ENCODE results near the gene PLB1. TPM values are rescaled to one million over a fixed set of nuclear protein-coding genes. Genes with fewer than 3 reads are reported as not detected.

PLB1 gene
- total RNA-seq, 1 donor from 2014 or later: 0.64 TPM

DNA sequence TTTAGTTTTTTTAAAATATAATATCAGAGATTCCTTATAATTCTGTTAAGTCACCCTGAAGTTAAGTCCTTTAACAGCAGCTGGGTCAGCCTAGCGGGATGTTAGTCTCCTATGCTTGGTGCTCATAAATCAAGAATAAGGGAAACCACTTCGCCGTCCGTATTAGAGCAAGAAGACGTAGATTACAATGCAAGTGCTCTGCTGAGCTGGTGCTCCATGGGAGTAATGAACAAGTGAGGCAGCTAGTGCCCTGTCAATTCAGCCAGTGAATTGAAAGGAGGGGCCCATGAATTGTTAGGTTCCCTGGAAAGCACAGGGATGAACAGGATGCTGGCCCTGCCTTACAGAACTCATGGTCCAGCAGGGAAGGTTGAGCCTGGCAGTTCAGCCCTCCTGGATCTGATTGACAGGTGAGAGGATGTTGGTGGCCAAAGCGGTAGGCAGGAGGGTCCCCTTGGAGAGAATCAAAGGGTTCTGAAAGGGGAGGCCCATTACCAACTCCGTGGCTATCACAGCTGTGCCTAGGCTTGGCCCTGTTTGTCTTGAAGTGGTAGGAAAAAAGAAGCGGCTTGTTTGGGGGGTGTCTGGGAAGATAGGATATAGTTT lies 30.8 kb downstream of the PLB1 start:
- no peak overlapping the region for H3K4me3 Mint-ChIP-seq
- TF ChIP-seq, protein P1, sequence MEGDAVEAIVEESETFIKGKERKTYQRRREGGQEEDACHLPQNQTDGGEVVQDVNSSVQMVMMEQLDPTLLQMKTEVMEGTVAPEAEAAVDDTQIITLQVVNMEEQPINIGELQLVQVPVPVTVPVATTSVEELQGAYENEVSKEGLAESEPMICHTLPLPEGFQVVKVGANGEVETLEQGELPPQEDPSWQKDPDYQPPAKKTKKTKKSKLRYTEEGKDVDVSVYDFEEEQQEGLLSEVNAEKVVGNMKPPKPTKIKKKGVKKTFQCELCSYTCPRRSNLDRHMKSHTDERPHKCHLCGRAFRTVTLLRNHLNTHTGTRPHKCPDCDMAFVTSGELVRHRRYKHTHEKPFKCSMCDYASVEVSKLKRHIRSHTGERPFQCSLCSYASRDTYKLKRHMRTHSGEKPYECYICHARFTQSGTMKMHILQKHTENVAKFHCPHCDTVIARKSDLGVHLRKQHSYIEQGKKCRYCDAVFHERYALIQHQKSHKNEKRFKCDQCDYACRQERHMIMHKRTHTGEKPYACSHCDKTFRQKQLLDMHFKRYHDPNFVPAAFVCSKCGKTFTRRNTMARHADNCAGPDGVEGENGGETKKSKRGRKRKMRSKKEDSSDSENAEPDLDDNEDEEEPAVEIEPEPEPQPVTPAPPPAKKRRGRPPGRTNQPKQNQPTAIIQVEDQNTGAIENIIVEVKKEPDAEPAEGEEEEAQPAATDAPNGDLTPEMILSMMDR (IDR thresholded peaks at IDR 0.05): no peak
- POLR2A ChIA-PET: no interaction called here
- DNase-seq (no peak), ATAC-seq (ENCODE audit: low read depth) (no peak)
- H3K9me3 Mint-ChIP-seq: no peaks in the 10 kb centered on the region
- H3K27me3 Mint-ChIP-seq: peaks cover 23% of the 10 kb centered on the region
- H3K4me1 Mint-ChIP-seq: no peaks in the 10 kb centered on the region
- intact Hi-C loops (cut with micrococcal nuclease): no loop called here
- H3K36me3 Mint-ChIP-seq (ENCODE audit: low read depth): no peaks in the 10 kb centered on the region
- H3K27ac Mint-ChIP-seq: no peak overlapping the region
- CTCF ChIA-PET: no interaction called here

DNA sequence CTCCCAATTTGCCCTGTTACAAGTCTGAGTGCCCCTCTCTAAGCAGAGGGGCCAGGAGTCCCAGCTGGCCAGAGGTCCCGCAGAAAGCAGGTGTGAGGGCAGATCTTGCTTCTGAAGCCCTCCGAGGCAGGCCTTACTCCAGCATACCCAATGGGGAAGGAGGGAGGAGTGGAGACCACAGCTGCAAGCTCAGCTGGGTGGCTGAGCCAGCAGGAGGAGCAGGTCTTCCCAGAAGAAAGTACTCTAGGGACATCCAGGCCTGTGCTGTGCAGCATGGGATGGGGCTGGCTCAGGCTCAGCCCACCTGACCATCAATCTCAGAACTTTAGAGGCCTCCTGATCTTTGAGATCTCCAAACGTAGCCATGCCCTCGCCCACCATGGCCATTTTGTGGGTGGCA lies 31.3 kb downstream of the PLB1 start:
- Mint-ChIP-seq H3K4me3 (no peak overlapping the region), H3K4me1 (no peaks in the 10 kb centered on the region), H3K27me3 (peaks cover 19% of the 10 kb centered on the region), H3K9me3 (no peaks in the 10 kb centered on the region), H3K36me3 (ENCODE audit: low read depth) (no peaks in the 10 kb centered on the region), H3K27ac (no peak overlapping the region)
- TF ChIP-seq, protein P1 (IDR thresholded peaks at IDR 0.05): no peak
- CTCF ChIA-PET: no interaction called here
- no peak for DNase-seq
- ATAC-seq (ENCODE audit: low read depth): no peak
- intact Hi-C loops (cut with micrococcal nuclease): no loop called here
- POLR2A ChIA-PET: no interaction called here

DNA sequence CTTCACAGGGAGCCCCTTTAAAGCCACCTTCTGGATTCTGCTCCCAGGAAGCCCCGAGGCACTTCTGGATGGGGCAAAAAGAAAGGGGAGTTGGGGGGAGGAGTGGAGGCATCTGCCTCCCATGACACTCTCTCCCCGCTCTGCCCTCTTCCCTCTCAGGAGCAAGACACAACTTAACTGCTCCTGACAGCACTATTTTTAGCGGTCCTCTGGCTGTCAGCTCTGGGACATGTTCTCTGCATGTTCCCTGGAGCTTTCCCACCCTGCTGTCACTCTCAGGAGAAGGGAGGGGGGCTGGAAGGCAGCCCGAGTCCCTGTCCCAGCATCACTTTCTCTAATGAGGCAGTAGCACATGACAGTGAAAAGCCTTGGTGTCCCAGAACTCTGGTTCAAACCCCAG lies 32.3 kb downstream of the PLB1 start:
- Mint-ChIP-seq H3K9me3 (no peaks in the 10 kb centered on the region), H3K4me1 (no peaks in the 10 kb centered on the region), H3K36me3 (ENCODE audit: low read depth) (no peaks in the 10 kb centered on the region), H3K4me3 (no peak overlapping the region), H3K27me3 (peaks cover 11% of the 10 kb centered on the region), H3K27ac (no peak overlapping the region)
- intact Hi-C loops (cut with micrococcal nuclease): no loop called here
- DNase-seq: no peak
- CTCF ChIA-PET: no interaction called here
- TF ChIP-seq, protein P1 (IDR thresholded peaks at IDR 0.05): no peak
- ATAC-seq (ENCODE audit: low read depth): no peak
- POLR2A ChIA-PET: interaction anchor here (0.6 kb wide), 1 partner anchor 9 kb away, joined by 10 read pairs; no protein-coding TSS in a partner anchor

DNA sequence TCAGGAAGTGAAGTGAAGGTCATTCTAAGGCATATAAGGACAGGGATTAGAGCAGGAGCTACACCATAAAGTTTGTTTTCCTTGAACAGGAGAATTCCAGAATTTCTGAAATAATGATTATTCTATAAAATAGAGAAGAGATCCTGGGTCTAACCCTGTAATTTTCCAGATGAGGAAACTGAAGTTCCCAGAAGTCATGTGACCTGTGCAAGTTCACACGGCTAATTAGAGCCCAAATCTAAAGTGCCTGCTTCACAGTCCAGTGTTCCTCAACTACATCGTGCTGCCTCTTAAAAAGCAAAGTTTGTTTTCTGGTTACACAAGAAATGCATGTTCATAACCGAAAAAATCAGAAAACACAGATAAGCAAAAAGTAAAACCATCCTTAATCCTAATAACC lies 34.9 kb downstream of the PLB1 start:
- no peak overlapping the region for H3K27ac Mint-ChIP-seq
- ChIA-PET POLR2A (no interaction called here), CTCF (no interaction called here)
- intact Hi-C loops (cut with micrococcal nuclease): no loop called here
- no peak overlapping the region for H3K4me3 Mint-ChIP-seq
- no peaks in the 10 kb centered on the region for H3K9me3 Mint-ChIP-seq
- DNase-seq (no peak), ATAC-seq (ENCODE audit: low read depth) (no peak)
- TF ChIP-seq, protein P1 (IDR thresholded peaks at IDR 0.05): no peak
- peaks cover 1% of the 10 kb centered on the region for H3K27me3 Mint-ChIP-seq
- no peaks in the 10 kb centered on the region for H3K36me3 Mint-ChIP-seq (ENCODE audit: low read depth)
- H3K4me1 Mint-ChIP-seq: no peaks in the 10 kb centered on the region

DNA sequence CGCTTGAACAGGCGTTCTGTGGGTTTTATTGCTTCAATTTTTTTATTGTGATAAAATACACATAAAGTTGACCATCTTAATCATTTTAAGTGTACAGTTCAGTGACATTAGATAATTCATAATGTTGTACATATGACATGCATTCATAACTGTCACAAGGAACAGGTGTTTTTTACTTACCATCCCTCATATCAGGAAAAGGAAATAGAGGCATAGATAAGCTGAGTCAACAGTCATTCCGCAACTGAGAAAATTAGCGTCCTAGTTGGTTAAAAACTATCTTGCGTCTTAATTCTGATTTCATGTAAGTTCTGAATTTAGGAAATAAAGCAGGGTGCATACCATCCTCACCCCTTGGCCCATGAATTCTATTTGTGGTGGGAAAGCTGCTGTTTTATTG lies 36.5 kb downstream of the PLB1 start:
- no peak overlapping the region for H3K27ac Mint-ChIP-seq
- CTCF ChIA-PET: no interaction called here
- intact Hi-C loops (cut with micrococcal nuclease): no loop called here

More for the DNA sequence above, 36.5 kb downstream of the PLB1 start:
- no peaks in the 10 kb centered on the region for H3K9me3 Mint-ChIP-seq
- TF ChIP-seq, protein P1 (IDR thresholded peaks at IDR 0.05): no peak
- no peak overlapping the region for H3K4me3 Mint-ChIP-seq
- DNase-seq (no peak), ATAC-seq (ENCODE audit: low read depth) (no peak)
- POLR2A ChIA-PET: no interaction called here
- H3K4me1 Mint-ChIP-seq: no peaks in the 10 kb centered on the region
- no peaks in the 10 kb centered on the region for H3K36me3 Mint-ChIP-seq (ENCODE audit: low read depth)
- H3K27me3 Mint-ChIP-seq: peaks cover 2% of the 10 kb centered on the region
